Measurements from ENCODE around the gene AUNIP. TPM values are rescaled to one million over a fixed set of nuclear protein-coding genes. Genes with fewer than 3 reads are reported as not detected.

The AUNIP gene
- total RNA-seq, 2 experiments from 2014 or later = 8.8 to 10.3 TPM

GRCh38 chr1:25906644-25907300 lies 47.5 kb upstream of the AUNIP start:
- no peak for TF ChIP-seq CTCF (IDR thresholded peaks at IDR 0.05)
- POLR2A ChIA-PET = interaction anchor here (0.6 to 15.7 kb wide), 10 partner anchors 11 to 378 kb away, joined by 3 to 160 read pairs (median 3); partner anchors contain the start of genes AUNIP and PAFAH2
- intact Hi-C loops (cut with micrococcal nuclease) = no loop called here
- Mint-ChIP-seq H3K27ac (peak overlapping the region; percentile 67), H3K9me3 (no peaks in the 10 kb centered on the region), H3K27me3 (no peaks in the 10 kb centered on the region), H3K36me3 (ENCODE audit: low read depth) (peaks cover 30% of the 10 kb centered on the region), H3K4me3 (peak overlapping the region; percentile 93), H3K4me1 (ENCODE audit: low read depth) (peaks cover 22% of the 10 kb centered on the region)
- ATAC-seq = no peak
- DNase-seq = peak; percentile 44
- CTCF ChIA-PET = interaction anchor here (0.6 to 6.9 kb wide), 2 partner anchors 11 to 83 kb away, joined by 4 to 67 read pairs; no protein-coding TSS in a partner anchor

- ATAC-seq = peak; percentile 72
- DNase-seq = peak; percentile 95
- H3K4me3 Mint-ChIP-seq = peak within 1 kb of the TSS; percentile 93
- no peaks in the 10 kb centered on the region for H3K27me3 Mint-ChIP-seq
- POLR2A ChIA-PET = interaction anchor here (1.0 to 15.7 kb wide), 12 partner anchors 10 to 379 kb away, joined by 3 to 160 read pairs (median 8); partner anchors contain the start of genes AUNIP, MTFR1L, PAFAH2 and PAQR7
- TF ChIP-seq CTCF (IDR thresholded peaks at IDR 0.05) = no peak
- peaks cover 27% of the 10 kb centered on the region for H3K4me1 Mint-ChIP-seq (ENCODE audit: low read depth)
- H3K9me3 Mint-ChIP-seq = no peaks in the 10 kb centered on the region
- intact Hi-C loops (cut with micrococcal nuclease) = loop anchor here (2.0 kb wide), 1 partner anchor 93 kb away; the partner anchor contains the start of gene PAFAH2
- CTCF ChIA-PET = interaction anchor here (0.8 to 20.0 kb wide), 9 partner anchors 10 to 158 kb away, joined by 3 to 417 read pairs (median 3); partner anchors contain the start of gene PAFAH2
- peak within 1 kb of the TSS; percentile 91 for H3K27ac Mint-ChIP-seq
- peaks cover 38% of the 10 kb centered on the region for H3K36me3 Mint-ChIP-seq (ENCODE audit: low read depth)
Measured at GRCh38 chr1:25905680-25906643, 46.7 kb upstream of the AUNIP start, which contains the start of gene STMN1. Gene STMN1 (minus strand): TSS chr1:25906419. CDS start chr1:25904676, 1,743 bp downstream.

GRCh38 chr1:25904943-25905679 lies 45.9 kb upstream of the AUNIP start:
- ATAC-seq (peak; percentile 84), DNase-seq (peak; percentile 98)
- TF ChIP-seq CTCF (IDR thresholded peaks at IDR 0.05) = no peak
- ChIA-PET CTCF (interaction anchor here (0.8 to 20.0 kb wide), 10 partner anchors 10 to 159 kb away, joined by 3 to 417 read pairs (median 3); partner anchors contain the start of gene PAFAH2), POLR2A (interaction anchor here (0.7 to 15.7 kb wide), 11 partner anchors 9 to 93 kb away, joined by 3 to 160 read pairs (median 10); partner anchors contain the start of genes MTFR1L, PAFAH2 and PAQR7)
- peaks cover 32% of the 10 kb centered on the region for H3K4me1 Mint-ChIP-seq (ENCODE audit: low read depth)
- peaks cover 47% of the 10 kb centered on the region for H3K36me3 Mint-ChIP-seq (ENCODE audit: low read depth)
- intact Hi-C loops (cut with micrococcal nuclease) = loop anchor here (2.0 kb wide), 1 partner anchor 94 kb away; the partner anchor contains the start of gene PAFAH2
- H3K27ac Mint-ChIP-seq = peak overlapping the region; percentile 86
- H3K27me3 Mint-ChIP-seq = no peaks in the 10 kb centered on the region
- H3K9me3 Mint-ChIP-seq = no peaks in the 10 kb centered on the region
- H3K4me3 Mint-ChIP-seq = peak overlapping the region; percentile 93

DNA sequence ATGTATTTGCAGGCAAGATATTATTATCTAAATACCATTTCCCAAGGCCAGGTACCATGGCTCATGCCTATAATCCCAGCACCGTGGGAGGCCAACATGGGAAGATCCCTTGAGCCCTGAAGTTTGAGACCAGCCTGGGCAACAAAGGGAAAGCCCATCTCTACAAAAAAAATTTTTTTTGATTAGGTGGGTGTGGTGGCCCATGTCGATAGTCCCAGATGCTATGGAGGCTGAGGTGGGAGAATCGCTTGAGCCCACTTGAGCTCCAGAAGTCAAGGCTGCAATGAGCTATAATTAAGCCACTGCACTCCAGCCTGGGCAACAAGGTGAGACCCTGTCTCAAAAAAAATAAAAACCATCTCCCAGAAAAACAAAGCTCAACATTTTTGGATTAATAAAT lies 44.7 kb upstream of the AUNIP start:
- intact Hi-C loops (cut with micrococcal nuclease) = loop anchor here (2.0 kb wide), 1 partner anchor 95 kb away; the partner anchor contains the start of gene PAFAH2
- CTCF ChIA-PET = interaction anchor here (1.2 to 20.0 kb wide), 7 partner anchors 8 to 126 kb away, joined by 3 to 417 read pairs (median 4); partner anchors contain the start of gene PAFAH2
- peaks cover 54% of the 10 kb centered on the region for H3K36me3 Mint-ChIP-seq (ENCODE audit: low read depth)

More for the DNA sequence above, 44.7 kb upstream of the AUNIP start:
- Mint-ChIP-seq H3K4me1 (ENCODE audit: low read depth) (peaks cover 33% of the 10 kb centered on the region), H3K4me3 (peak overlapping the region; percentile 93), H3K27me3 (no peaks in the 10 kb centered on the region), H3K9me3 (no peaks in the 10 kb centered on the region), H3K27ac (no peak overlapping the region)
- no peak for TF ChIP-seq CTCF (IDR thresholded peaks at IDR 0.05)
- ATAC-seq = no peak
- DNase-seq = no peak
- POLR2A ChIA-PET = interaction anchor here (0.7 to 15.7 kb wide), 7 partner anchors 8 to 94 kb away, joined by 3 to 160 read pairs (median 13); partner anchors contain the start of genes PAFAH2 and PAQR7
